AG10803 (cell line): ENCODE data around the gene ASB7.

Experiments used
- DNase-seq: peaks from one replicate; pipeline ENCODE4 v3.0.0; 2010; ENCODE audit warnings: low read depth
- H3K4me3 ChIP-seq: 2 replicates; pipeline ENCODE4 v1.5.1; 2011; ENCODE audit warnings: mild to moderate bottlenecking, low read length, control low read depth
- TF ChIP-seq, protein P1 (sequence below): conservative IDR thresholded peaks from 2 replicates; pipeline ENCODE4 v1.5.1; 2011; ENCODE audit warnings: mild to moderate bottlenecking, low read length, control low read depth, inconsistent platforms

ASB7 gene

DNA sequence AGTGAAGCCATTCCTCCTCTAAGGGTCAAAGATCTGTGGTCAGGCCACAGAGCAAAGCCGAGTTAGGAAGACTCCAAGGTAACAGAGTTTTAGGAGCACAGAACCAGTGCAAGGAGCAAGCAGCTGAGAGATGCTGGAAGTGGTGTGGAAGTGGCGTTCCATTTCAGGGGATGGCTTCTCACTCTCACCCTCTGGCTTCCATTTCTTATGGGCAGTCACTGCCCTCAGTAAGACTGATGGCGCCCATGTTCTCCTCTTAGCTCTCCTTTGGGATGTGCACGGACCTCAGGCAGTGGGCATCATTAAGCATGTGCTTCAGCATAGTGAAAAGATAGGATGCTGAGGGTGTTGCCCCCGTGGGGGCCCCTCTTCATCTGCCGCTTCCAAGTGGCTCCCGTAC, 90.3 kb downstream of the ASB7 start:
- TF ChIP-seq, protein P1, sequence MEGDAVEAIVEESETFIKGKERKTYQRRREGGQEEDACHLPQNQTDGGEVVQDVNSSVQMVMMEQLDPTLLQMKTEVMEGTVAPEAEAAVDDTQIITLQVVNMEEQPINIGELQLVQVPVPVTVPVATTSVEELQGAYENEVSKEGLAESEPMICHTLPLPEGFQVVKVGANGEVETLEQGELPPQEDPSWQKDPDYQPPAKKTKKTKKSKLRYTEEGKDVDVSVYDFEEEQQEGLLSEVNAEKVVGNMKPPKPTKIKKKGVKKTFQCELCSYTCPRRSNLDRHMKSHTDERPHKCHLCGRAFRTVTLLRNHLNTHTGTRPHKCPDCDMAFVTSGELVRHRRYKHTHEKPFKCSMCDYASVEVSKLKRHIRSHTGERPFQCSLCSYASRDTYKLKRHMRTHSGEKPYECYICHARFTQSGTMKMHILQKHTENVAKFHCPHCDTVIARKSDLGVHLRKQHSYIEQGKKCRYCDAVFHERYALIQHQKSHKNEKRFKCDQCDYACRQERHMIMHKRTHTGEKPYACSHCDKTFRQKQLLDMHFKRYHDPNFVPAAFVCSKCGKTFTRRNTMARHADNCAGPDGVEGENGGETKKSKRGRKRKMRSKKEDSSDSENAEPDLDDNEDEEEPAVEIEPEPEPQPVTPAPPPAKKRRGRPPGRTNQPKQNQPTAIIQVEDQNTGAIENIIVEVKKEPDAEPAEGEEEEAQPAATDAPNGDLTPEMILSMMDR = no peak
- no peak for DNase-seq
- H3K4me3 ChIP-seq = no peak overlapping the region

DNA sequence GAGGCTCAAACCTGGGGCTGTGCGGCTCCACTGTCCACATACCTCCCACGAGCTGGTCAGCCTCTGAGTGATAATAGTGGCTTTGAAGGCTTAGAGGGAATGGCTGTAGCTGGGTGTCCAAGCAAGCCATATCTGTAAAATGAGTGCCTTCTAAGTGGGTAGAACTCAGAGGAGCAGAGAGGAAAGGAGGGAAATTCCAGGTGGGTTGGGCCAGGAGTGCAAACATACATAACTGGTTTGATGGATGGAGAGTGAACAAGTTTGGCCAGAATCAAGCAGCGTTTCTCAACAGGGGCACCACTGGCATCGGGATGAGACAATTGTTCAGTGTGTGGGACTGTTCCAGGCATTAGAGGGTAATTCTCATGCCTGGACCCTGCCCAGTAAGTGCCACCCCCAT, 91.1 kb downstream of the ASB7 start:
- no peak for DNase-seq
- TF ChIP-seq, protein P1 = no peak
- H3K4me3 ChIP-seq = no peak overlapping the region

DNA sequence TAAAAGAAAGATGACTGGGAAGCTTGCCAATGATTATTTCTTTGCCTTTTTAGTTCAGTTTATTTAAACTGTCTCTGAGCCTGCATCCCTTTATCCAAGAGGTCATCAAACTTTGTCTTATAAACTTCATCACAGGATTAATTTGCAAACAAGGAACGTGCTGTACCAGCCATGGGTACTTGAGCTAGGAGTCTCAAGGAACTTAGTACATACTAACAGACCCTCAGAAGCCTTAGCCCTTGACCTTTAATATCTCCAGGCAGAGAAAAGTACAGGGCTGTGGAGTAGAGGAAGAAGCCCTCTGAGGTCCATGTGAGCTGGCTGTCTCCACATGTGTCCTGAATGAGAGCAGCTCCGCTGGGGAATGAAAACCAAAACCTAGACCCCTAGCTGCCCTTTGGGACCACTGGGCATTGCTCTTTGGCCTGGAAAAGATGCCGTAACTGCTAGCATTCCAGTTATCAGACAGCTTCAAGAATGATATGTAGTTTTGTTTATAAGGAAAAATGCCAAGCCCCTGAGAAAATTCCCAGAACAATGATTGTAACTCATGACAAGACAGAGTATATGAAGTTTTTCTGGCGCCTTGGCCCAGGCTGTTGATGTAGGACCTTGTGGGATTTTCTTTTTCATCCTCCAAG, 92.1 kb downstream of the ASB7 start:
- TF ChIP-seq, protein P1 = no peak
- H3K4me3 ChIP-seq = no peak overlapping the region
- peak; percentile 34 for DNase-seq

DNA sequence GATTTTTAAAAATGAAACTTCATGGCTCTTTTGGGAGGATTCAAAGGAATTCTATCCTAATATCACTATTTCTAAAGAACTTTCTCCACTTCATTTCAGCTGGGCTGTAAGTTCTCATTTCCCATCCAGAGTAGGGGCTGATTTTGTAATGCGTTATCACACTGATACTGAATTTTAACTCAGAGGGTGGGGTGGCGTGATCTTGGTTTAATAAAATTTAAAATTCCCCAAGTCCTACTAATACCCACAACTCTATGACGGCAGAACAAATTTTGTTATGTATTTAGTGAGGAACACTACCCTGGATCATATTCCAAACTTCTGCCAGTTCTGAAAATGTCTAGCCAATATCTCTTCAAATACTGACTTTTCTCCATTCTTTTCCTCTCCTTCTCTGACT, 92.7 kb downstream of the ASB7 start:
- DNase-seq = no peak
- TF ChIP-seq, protein P1 = no peak
- H3K4me3 ChIP-seq = no peak overlapping the region

DNA sequence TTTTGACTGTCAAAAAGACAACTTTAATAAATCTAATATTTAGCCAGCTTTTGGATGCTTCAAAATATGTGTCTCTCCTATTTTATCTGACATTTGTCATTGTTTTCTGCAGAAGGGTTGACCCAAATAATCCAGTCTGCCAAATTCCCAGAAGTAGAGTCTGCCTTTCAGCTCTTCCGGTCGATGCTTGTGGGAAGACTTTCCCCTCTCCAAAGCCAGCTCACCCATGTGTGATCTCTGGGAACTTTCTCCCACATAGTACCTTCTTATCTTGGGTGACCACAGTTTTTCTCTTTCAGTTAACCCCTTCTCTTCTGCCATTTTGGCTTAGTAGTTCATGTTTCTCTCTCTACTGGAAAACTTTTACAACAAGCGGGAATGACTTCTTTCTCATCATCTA, 94.1 kb downstream of the ASB7 start:
- no peak for DNase-seq

More for the DNA sequence above, 94.1 kb downstream of the ASB7 start:
- TF ChIP-seq, protein P1 = no peak
- no peak overlapping the region for H3K4me3 ChIP-seq
